ENCODE results near the gene MICOS13. TPM values are rescaled to one million over a fixed set of nuclear protein-coding genes. Genes with fewer than 3 reads are reported as not detected.

The MICOS13 gene
- total and polyA plus RNA-seq, 8 donors = 26.7 to 63.3 (median 40.3) TPM

Other genes starting within 250 kb of the MICOS13 start
- not detected for gene ZNRF4, start 225.1 kb downstream of the MICOS13 start, total RNA-seq
- not detected for gene ZNRF4, start 225.1 kb downstream of the MICOS13 start, polyA plus RNA-seq (ENCODE audit: insufficient read length in 6 of 6)
- gene TINCR, start 112.6 kb downstream of the MICOS13 start, total RNA-seq = under 1 TPM; 0.76 TPM
- under 1 TPM; 0.24 to 0.69 (median 0.55) TPM for gene TINCR, start 112.6 kb downstream of the MICOS13 start, polyA plus RNA-seq (ENCODE audit: insufficient read length in 6 of 6)
- 10 to 100 TPM; 62.0 to 75.9 TPM for gene SAFB2, start 57.7 kb downstream of the MICOS13 start, total RNA-seq
- gene SAFB2, start 57.7 kb downstream of the MICOS13 start, polyA plus RNA-seq (ENCODE audit: insufficient read length in 6 of 6) = 100 to 1,000 TPM in 2 of 6 donors, 10 to 100 TPM in 4; 70.4 to 110 (median 91.9) TPM
- gene SAFB, start 57.4 kb downstream of the MICOS13 start, total RNA-seq = 10 to 100 TPM; 63.7 to 92.2 TPM
- 100 to 1,000 TPM; 160 to 206 (median 172) TPM for gene SAFB, start 57.4 kb downstream of the MICOS13 start, polyA plus RNA-seq (ENCODE audit: insufficient read length in 6 of 6)
- 10 to 100 TPM in 1 of 2 donors, 1 to 10 TPM in 1; 5.8 to 10.4 TPM for gene HSD11B1L, start 511 bp upstream of the MICOS13 start, total RNA-seq
- 10 to 100 TPM in 2 of 6 donors, 1 to 10 TPM in 4; 6.8 to 12.2 (median 7.9) TPM for gene HSD11B1L, start 511 bp upstream of the MICOS13 start, polyA plus RNA-seq (ENCODE audit: insufficient read length in 6 of 6)
- gene RPL36, start 9.8 kb upstream of the MICOS13 start, total RNA-seq = 100 to 1,000 TPM; 606 to 680 TPM
- gene RPL36, start 9.8 kb upstream of the MICOS13 start, polyA plus RNA-seq (ENCODE audit: insufficient read length in 6 of 6) = 1,000 to 10,000 TPM in 1 of 6 donors, 100 to 1,000 TPM in 5; 637 to 1,150 (median 840) TPM
- 10 to 100 TPM; 79.5 to 93.9 TPM for gene LONP1, start 39.6 kb upstream of the MICOS13 start, total RNA-seq
- gene LONP1, start 39.6 kb upstream of the MICOS13 start, polyA plus RNA-seq (ENCODE audit: insufficient read length in 6 of 6) = 10 to 100 TPM; 39.9 to 50.0 (median 47.8) TPM
- gene CATSPERD, start 40.1 kb upstream of the MICOS13 start, total RNA-seq = 1 to 10 TPM in 1 of 2 donors, not detected in 1; 2.7 TPM
- gene CATSPERD, start 40.1 kb upstream of the MICOS13 start, polyA plus RNA-seq (ENCODE audit: insufficient read length in 6 of 6) = 1 to 10 TPM in 3 of 6 donors, under 1 TPM in 2, not detected in 1; 0.31 to 2.4 (median 1.1) TPM
- 1 to 10 TPM; 1.7 to 4.5 TPM for gene PRR22, start 104.2 kb upstream of the MICOS13 start, total RNA-seq
- gene PRR22, start 104.2 kb upstream of the MICOS13 start, polyA plus RNA-seq (ENCODE audit: insufficient read length in 6 of 6) = 1 to 10 TPM; 1.3 to 3.2 (median 2.0) TPM
- gene DUS3L, start 110.6 kb upstream of the MICOS13 start, total RNA-seq = 10 to 100 TPM; 15.8 to 38.4 TPM
- 10 to 100 TPM; 17.7 to 34.9 (median 24.9) TPM for gene DUS3L, start 110.6 kb upstream of the MICOS13 start, polyA plus RNA-seq (ENCODE audit: insufficient read length in 6 of 6)
- 1 to 10 TPM; 1.5 to 1.6 TPM for gene NRTN, start 124.6 kb upstream of the MICOS13 start, total RNA-seq
- 1 to 10 TPM in 5 of 6 donors, under 1 TPM in 1; 0.93 to 1.9 (median 1.5) TPM for gene NRTN, start 124.6 kb upstream of the MICOS13 start, polyA plus RNA-seq (ENCODE audit: insufficient read length in 6 of 6)
- under 1 TPM; 0.32 to 0.73 TPM for gene FUT6, start 159.2 kb upstream of the MICOS13 start, total RNA-seq
- under 1 TPM; 0.52 to 0.87 (median 0.70) TPM for gene FUT6, start 159.2 kb upstream of the MICOS13 start, polyA plus RNA-seq (ENCODE audit: insufficient read length in 6 of 6)
- gene FUT3, start 170.9 kb upstream of the MICOS13 start, total RNA-seq = 10 to 100 TPM; 25.2 to 31.4 TPM
- gene FUT3, start 170.9 kb upstream of the MICOS13 start, polyA plus RNA-seq (ENCODE audit: insufficient read length in 6 of 6) = under 1 TPM in 4 of 6 donors, not detected in 2; 0.28 to 0.56 (median 0.41) TPM
- not detected for gene FUT5, start 190.0 kb upstream of the MICOS13 start, total RNA-seq
- not detected for gene FUT5, start 190.0 kb upstream of the MICOS13 start, polyA plus RNA-seq (ENCODE audit: insufficient read length in 6 of 6)
- 100 to 1,000 TPM; 163 to 190 TPM for gene NDUFA11, start 223.3 kb upstream of the MICOS13 start, total RNA-seq
- gene NDUFA11, start 223.3 kb upstream of the MICOS13 start, polyA plus RNA-seq (ENCODE audit: insufficient read length in 6 of 6) = 100 to 1,000 TPM; 102 to 150 (median 132) TPM
- gene VMAC, start 224.4 kb upstream of the MICOS13 start, total RNA-seq = 1 to 10 TPM; 5.0 to 6.6 TPM
- gene VMAC, start 224.4 kb upstream of the MICOS13 start, polyA plus RNA-seq (ENCODE audit: insufficient read length in 6 of 6) = 10 to 100 TPM in 3 of 6 donors, 1 to 10 TPM in 3; 7.0 to 10.4 (median 9.5) TPM
- 10 to 100 TPM in 1 of 2 donors, 1 to 10 TPM in 1; 8.8 to 40.9 TPM for gene CAPS, start 233.7 kb upstream of the MICOS13 start, total RNA-seq
- gene CAPS, start 233.7 kb upstream of the MICOS13 start, polyA plus RNA-seq (ENCODE audit: insufficient read length in 6 of 6) = 10 to 100 TPM; 16.4 to 44.9 (median 28.3) TPM